WERI-Rb-1 (cell line): Measurements from ENCODE around the gene MRPL55.
A peak's percentile ranks its signal among the peaks of the same experiment; 100 is the strongest.

Experiments used
- DNase-seq: peaks from one replicate; pipeline ENCODE4 v3.0.0-alpha.2; 2020
- H3K27ac ChIP-seq: fragments of 250-450 bp; sonication (Bioruptor Pico); 2 replicates; pipeline ENCODE4 v1.5.1; 2020; ENCODE audit warnings: mild to moderate bottlenecking, moderate library complexity
- H3K27me3 ChIP-seq: fragments of 250-450 bp; sonication (Bioruptor Pico); 2 replicates; pipeline ENCODE4 v1.5.1; 2021; ENCODE audit warnings: mild to moderate bottlenecking, low read depth, moderate library complexity; ENCODE audit not compliant: insufficient read depth, severe bottlenecking
- H3K36me3 ChIP-seq: fragments of 250-450 bp; sonication (Bioruptor Pico); 2 replicates; pipeline ENCODE4 v1.5.1; 2020; ENCODE audit warnings: mild to moderate bottlenecking, moderate library complexity
- H3K4me3 ChIP-seq: 2 replicates; pipeline ENCODE4 v1.5.1; 2011; ENCODE audit warnings: low read depth, mild to moderate bottlenecking, control low read depth, low read length
- H3K9me3 ChIP-seq: fragments of 250-450 bp; sonication (Bioruptor Pico); 2 replicates; pipeline ENCODE4 v1.5.1; 2021; ENCODE audit warnings: mild to moderate bottlenecking, moderate library complexity; ENCODE audit not compliant: severe bottlenecking
- TF ChIP-seq, protein P1 (sequence below): IDR thresholded peaks from 2 replicates; pipeline ENCODE4 v1.5.1; 2011; ENCODE audit warnings: low read depth, mild to moderate bottlenecking, control low read depth, inconsistent platforms, low read length

MRPL55 gene

DNA sequence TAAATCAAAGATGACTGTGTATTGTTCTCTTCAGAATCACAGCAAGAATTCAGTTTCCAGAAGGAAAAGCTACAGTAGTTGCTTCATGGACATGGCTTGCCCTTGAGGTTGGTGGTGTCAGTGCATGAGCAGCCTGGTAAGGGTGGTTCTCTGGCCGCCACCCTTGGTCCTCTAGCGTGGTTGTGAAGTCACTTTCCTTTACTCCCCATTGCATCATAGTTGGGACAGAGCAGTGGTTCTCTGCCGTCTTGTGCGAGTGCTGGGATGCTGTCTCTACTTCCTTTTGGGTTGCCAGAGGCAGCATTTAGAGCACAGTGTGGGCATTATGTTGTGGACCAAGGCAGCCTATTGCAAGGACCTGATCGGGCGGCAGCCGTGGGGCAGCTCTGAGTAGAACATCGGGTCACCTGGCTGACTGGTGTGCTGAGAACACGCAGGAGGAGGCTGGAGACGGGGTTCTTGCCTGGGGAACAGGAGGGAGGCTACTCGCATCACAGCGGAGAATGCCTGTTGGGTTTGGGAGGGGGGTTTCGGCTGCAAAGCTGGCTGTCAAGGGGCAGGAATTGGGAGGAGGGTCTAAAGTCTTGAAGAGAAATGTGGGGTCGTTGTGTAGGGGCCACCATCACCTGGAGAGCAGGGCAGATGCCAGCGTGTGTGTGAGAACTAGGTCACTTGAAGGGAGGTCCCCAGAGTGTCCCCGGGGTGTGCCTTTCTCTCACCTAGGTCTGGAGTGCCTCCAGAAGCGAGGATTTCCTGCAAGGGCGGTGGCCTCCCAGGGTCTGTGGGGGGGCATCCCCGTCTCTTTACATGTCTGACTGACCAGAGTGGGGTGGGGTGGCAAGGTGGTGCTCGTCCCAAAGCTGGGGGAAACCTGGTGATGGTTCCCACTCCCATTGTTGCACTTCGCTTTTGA, 20.3 kb downstream of the MRPL55 start:
- DNase-seq = no peak
- no peaks in the 10 kb centered on the region; the same call in 1 of the 2 replicates for H3K36me3 ChIP-seq
- H3K9me3 ChIP-seq = no peaks in the 10 kb centered on the region
- no peaks in the 10 kb centered on the region for H3K27me3 ChIP-seq
- TF ChIP-seq, protein P1, sequence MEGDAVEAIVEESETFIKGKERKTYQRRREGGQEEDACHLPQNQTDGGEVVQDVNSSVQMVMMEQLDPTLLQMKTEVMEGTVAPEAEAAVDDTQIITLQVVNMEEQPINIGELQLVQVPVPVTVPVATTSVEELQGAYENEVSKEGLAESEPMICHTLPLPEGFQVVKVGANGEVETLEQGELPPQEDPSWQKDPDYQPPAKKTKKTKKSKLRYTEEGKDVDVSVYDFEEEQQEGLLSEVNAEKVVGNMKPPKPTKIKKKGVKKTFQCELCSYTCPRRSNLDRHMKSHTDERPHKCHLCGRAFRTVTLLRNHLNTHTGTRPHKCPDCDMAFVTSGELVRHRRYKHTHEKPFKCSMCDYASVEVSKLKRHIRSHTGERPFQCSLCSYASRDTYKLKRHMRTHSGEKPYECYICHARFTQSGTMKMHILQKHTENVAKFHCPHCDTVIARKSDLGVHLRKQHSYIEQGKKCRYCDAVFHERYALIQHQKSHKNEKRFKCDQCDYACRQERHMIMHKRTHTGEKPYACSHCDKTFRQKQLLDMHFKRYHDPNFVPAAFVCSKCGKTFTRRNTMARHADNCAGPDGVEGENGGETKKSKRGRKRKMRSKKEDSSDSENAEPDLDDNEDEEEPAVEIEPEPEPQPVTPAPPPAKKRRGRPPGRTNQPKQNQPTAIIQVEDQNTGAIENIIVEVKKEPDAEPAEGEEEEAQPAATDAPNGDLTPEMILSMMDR = no peak
- H3K4me3 ChIP-seq = no peak overlapping the region
- no peak overlapping the region for H3K27ac ChIP-seq

DNA sequence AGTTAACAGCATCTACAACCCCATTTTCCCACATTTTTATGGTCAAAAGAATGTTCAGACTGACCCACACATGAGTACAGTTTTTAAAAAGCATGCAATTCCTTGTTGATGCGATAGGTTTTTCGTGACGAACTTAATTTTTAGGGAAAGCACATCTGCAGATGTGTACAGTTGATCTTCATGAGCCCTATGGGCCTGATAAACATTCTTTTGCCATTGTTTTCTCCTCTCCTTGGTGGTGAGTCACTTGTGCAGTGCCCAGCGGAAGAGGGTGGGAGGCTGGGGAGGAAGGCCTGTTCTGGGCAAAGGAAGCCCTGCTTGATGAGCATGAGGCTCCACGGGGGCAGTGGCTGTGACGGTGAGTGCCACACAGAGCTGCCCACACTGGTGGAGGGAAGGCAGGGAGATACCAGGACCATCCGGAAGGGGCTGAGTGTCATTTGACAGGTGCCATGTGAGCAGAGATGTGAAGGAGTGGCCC, 21.3 kb downstream of the MRPL55 start:
- DNase-seq = no peak
- no peak overlapping the region for H3K4me3 ChIP-seq
- H3K27ac ChIP-seq = no peak overlapping the region

DNA sequence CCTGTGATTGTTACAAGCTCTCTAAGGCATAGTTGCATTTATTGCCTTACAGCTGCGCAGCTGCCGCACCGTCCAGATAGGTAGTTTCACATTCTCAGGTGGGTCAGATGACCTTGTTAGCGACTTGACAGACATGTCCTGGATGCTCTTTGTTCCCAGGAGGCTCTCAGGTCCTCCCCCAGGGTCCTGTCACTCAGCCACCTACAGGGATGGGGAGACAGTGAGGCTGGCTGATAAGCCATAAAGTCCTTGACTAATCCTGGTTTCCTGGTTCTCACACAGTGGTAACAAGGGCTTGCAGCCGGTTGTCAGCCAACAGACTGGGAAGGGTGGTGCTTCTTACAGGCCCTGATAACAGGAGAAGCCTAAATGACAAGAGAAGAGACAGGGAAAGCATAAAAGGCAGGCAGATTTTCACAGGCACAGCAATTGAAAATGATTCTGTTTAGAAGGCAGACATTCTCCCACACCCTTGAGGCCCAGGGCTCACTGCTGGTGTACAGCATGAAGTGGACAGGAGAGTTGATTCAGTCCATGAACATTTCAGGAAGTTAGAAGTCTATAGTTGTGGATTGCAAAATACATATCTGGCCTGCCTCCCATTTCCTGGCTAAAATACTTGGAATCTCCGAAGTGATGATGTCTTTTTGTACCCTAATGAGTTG, 23.7 kb downstream of the MRPL55 start:
- H3K27me3 ChIP-seq = no peaks in the 10 kb centered on the region
- peaks cover 3% of the 10 kb centered on the region for H3K36me3 ChIP-seq
- peak; percentile 53 for DNase-seq
- H3K9me3 ChIP-seq = no peaks in the 10 kb centered on the region
- no peak overlapping the region for H3K27ac ChIP-seq
- TF ChIP-seq, protein P1 = no peak
- H3K4me3 ChIP-seq = no peak overlapping the region

More for the DNA sequence above, 21.3 kb downstream of the MRPL55 start:
- TF ChIP-seq, protein P1 = no peak
- Histone ChIP-seq H3K27me3 (no peaks in the 10 kb centered on the region), H3K9me3 (no peaks in the 10 kb centered on the region), H3K36me3 (peaks cover 3% of the 10 kb centered on the region)

DNA sequence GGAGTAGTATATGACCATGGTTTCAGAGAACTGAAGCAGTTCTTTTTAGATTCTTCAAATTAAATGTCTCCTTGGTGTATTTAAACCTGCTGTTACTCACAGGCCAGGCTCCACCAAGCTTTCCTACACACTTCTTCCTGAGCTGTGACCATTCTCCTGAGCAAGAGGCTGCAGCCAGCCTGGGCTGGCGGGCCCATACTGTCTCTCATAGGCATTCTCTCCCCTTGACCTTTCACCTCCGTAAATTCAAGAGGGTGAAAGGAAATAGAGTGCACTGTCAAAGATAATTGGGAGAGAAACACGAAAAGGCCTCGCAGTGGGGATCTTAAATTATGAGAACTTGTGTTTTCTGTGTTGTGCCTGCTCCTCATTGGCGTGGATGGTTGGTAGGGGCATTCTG, 24.3 kb downstream of the MRPL55 start:
- no peak overlapping the region for H3K4me3 ChIP-seq
- H3K27ac ChIP-seq = no peak overlapping the region

DNA sequence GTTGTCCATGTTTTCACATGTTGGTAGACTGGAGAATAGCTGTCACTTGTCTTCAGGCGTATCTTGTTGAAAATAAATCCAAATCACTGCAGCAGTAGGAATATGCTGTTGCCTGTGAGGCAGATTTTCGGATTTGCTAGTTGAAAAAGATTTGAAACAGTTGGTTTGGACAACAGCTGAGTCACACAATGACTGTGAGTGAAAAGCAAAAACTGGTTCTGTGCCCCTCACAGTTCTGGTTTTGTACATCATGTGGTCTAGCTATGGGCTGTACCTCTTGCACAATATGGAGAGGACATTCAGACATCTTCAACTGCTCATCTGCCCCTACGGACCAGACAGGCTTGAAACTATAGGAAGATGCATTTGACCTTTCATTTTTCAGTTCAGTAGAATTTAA, 24.8 kb downstream of the MRPL55 start:
- Histone ChIP-seq H3K27me3 (no peaks in the 10 kb centered on the region), H3K27ac (no peak overlapping the region), H3K36me3 (peaks cover 3% of the 10 kb centered on the region), H3K4me3 (no peak overlapping the region), H3K9me3 (no peaks in the 10 kb centered on the region)
- DNase-seq = no peak
- TF ChIP-seq, protein P1 = no peak

More for the DNA sequence above, 24.3 kb downstream of the MRPL55 start:
- Histone ChIP-seq H3K27me3 (no peaks in the 10 kb centered on the region), H3K9me3 (no peaks in the 10 kb centered on the region), H3K36me3 (peaks cover 3% of the 10 kb centered on the region)
- no peak for DNase-seq
- TF ChIP-seq, protein P1 = no peak
